GM21381 (cell line): ENCODE measurements around the gene FBXO30.

ENCODE experiments used
- ATAC-seq: cut with Tn5 transposase; IDR thresholded peaks from one replicate; pipeline ENCODE4 v1.9.1; 2021; ENCODE audit warnings: mild to moderate bottlenecking, moderate library complexity; ENCODE audit not compliant: unreplicated experiment

The FBXO30 gene

DNA sequence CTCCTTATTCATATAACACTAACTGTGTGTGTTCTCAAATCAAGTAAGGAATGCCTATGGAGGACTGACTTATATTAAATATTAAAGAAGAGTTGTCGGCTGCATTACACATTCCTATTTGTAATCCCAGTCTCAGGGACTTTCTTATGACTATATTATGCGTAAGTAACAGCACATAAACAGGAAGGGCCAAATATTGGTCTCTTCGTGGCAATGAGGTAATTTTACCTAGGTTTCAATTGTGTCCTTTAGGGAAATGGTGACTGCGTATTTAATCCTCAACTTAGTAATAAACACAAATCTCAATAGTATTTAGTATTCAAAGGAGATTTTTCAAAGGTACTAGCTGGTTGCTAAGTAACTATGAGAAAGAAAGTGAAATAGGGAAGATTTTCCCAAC lies 56.5 kb downstream of the FBXO30 start:
- ATAC-seq, result no peak

- ATAC-seq, result no peak
Measured at GRCh38 chr6:145756170-145756662, 58.4 kb downstream of the FBXO30 start.

- no peak for ATAC-seq
Measured at GRCh38 chr6:145755682-145756081, 58.9 kb downstream of the FBXO30 start.

- no peak for ATAC-seq
Measured at GRCh38 chr6:145752638-145753037, 62.0 kb downstream of the FBXO30 start.

GRCh38 chr6:145749632-145750031 lies 65.0 kb downstream of the FBXO30 start:
- no peak for ATAC-seq

GRCh38 chr6:145745861-145746260 lies 68.7 kb downstream of the FBXO30 start:
- no peak for ATAC-seq

GRCh38 chr6:145744619-145745018 lies 70.0 kb downstream of the FBXO30 start:
- ATAC-seq, result no peak
